B cell (primary cell): Measurements from ENCODE around the gene WDR18.

ENCODE experiments used
- CTCF ChIP-seq: fragments of 200-600 bp; IDR thresholded peaks from one replicate; pipeline ENCODE4 v1.8.0; 2022; ENCODE audit warnings: antibody characterized with exemption, mild to moderate bottlenecking
- EZH2 ChIP-seq: IDR thresholded peaks from 2 replicates; pipeline ENCODE4 v1.6.1; 2012; ENCODE audit warnings: borderline replicate concordance, low read depth, mild to moderate bottlenecking, moderate library complexity, low read length; ENCODE audit not compliant: insufficient read depth, poor library complexity, severe bottlenecking

- TF ChIP-seq CTCF (no peak), EZH2 (no peak)
These were observed 36.2 kb upstream of the WDR18 start for GRCh38 chr19:947707-948539.
